Measurements from ENCODE around the gene ARHGAP10.

Gene ARHGAP10

GRCh38 chr4:147799986-147800555 lies 68.2 kb downstream of the ARHGAP10 start:
- DNase-seq: peak; percentile 5 to 20

- DNase-seq: no peak
Observed at GRCh38 chr4:147801820-147802219, 69.9 kb downstream of the ARHGAP10 start.

- no peak for DNase-seq
Observed at GRCh38 chr4:147802346-147802745, 70.5 kb downstream of the ARHGAP10 start.

GRCh38 chr4:147805946-147806345 lies 74.1 kb downstream of the ARHGAP10 start:
- DNase-seq: no peak

- no peak for DNase-seq
Observed at GRCh38 chr4:147808447-147808846, 76.6 kb downstream of the ARHGAP10 start.

GRCh38 chr4:147809211-147809610 lies 77.3 kb downstream of the ARHGAP10 start:
- no peak for DNase-seq

GRCh38 chr4:147811878-147812277 lies 80.0 kb downstream of the ARHGAP10 start:
- DNase-seq: no peak

- no peak for DNase-seq
Observed at GRCh38 chr4:147813109-147813773, 81.4 kb downstream of the ARHGAP10 start.

- DNase-seq: no peak
Observed at GRCh38 chr4:147813973-147814372, 82.1 kb downstream of the ARHGAP10 start.

- no peak for DNase-seq
Observed at GRCh38 chr4:147814376-147814775, 82.5 kb downstream of the ARHGAP10 start.

- DNase-seq: no peak
Observed at GRCh38 chr4:147815741-147816140, 83.9 kb downstream of the ARHGAP10 start.

- no peak for DNase-seq
Observed at GRCh38 chr4:147816382-147817254, 84.7 kb downstream of the ARHGAP10 start.

- no peak for DNase-seq
Observed at GRCh38 chr4:147820975-147821374, 89.1 kb downstream of the ARHGAP10 start.

- no peak for DNase-seq
Observed at GRCh38 chr4:147821555-147821954, 89.7 kb downstream of the ARHGAP10 start.

- no peak for DNase-seq
Observed at GRCh38 chr4:147822128-147822527, 90.2 kb downstream of the ARHGAP10 start.

GRCh38 chr4:147823130-147823529 lies 91.2 kb downstream of the ARHGAP10 start:
- DNase-seq: no peak

- DNase-seq: no peak
Observed at GRCh38 chr4:147824316-147824715, 92.4 kb downstream of the ARHGAP10 start.

- DNase-seq: no peak
Observed at GRCh38 chr4:147824884-147825283, 93.0 kb downstream of the ARHGAP10 start.

GRCh38 chr4:147825451-147826287 lies 93.8 kb downstream of the ARHGAP10 start:
- DNase-seq: no peak

GRCh38 chr4:147826288-147826646 lies 94.4 kb downstream of the ARHGAP10 start:
- no peak for DNase-seq

GRCh38 chr4:147828331-147828905 lies 96.5 kb downstream of the ARHGAP10 start:
- DNase-seq: no peak

GRCh38 chr4:147829401-147830101 lies 97.7 kb downstream of the ARHGAP10 start:
- no peak for DNase-seq
